ENCODE measurements around the gene PPARG. TPM values are rescaled to one million over a fixed set of nuclear protein-coding genes. Genes with fewer than 3 reads are reported as not detected.

Gene PPARG
- total RNA-seq, 1 experiment from 2014 or later = 71.6 TPM

GRCh38 chr3:12443781-12444522 lies 155.1 kb downstream of the PPARG start:
- peak overlapping the region; percentile 36 to 47 for H3K4me3 ChIP-seq (replicated peaks in 1 of 2; ENCODE audit: low read depth in 1 of 2, low read length in 2 of 2)
- H3K9ac ChIP-seq (ENCODE audit: low read length) = peak overlapping the region; percentile 70
- no peaks in the 10 kb centered on the region for H3K9me2 ChIP-seq (ENCODE audit: insufficient read depth)
- ATAC-seq (no peak), DNase-seq (ENCODE audit: low read depth, low spot score) (no peak)
- TF ChIP-seq SRF (IDR thresholded peaks at IDR 0.05; ENCODE audit: low read depth) (no peak), MAX (IDR thresholded peaks at IDR 0.05) (no peak), CTCF (IDR thresholded peaks at IDR 0.05 in 2 of 3, conservative IDR thresholded peaks at IDR 0.05 in 1 of 3; ENCODE audit: borderline replicate concordance in 1 of 3, insufficient read depth in 1 of 3, low read depth in 2 of 3, low read length in 2 of 3) (no peak), POLR2A (IDR thresholded peaks at IDR 0.05; ENCODE audit: borderline replicate concordance, extremely low read depth, insufficient read depth, insufficient read length) (no peak), ZNF274 (IDR thresholded peaks at IDR 0.05; ENCODE audit: low read depth, low read length) (no peak), CEBPB (IDR thresholded peaks at IDR 0.05; ENCODE audit: low read depth) (no peak), EGR1 (IDR thresholded peaks at IDR 0.05; ENCODE audit: low read depth) (no peak), ZBTB33 (IDR thresholded peaks at IDR 0.05; ENCODE audit: extremely low read depth, insufficient replicate concordance, low read length) (no peak), ELF1 (IDR thresholded peaks at IDR 0.05; ENCODE audit: borderline replicate concordance, low read depth) (no peak), YY1 (IDR thresholded peaks at IDR 0.05; ENCODE audit: extremely low read depth, insufficient replicate concordance, low read depth, low read length) (no peak), ATF3 (IDR thresholded peaks at IDR 0.05) (no peak), CBX3 (IDR thresholded peaks at IDR 0.05; ENCODE audit: low read depth) (no peak), POLR2AphosphoS5 (IDR thresholded peaks at IDR 0.05; ENCODE audit: low read depth, low read length) (no peak), TCF7L2 (IDR thresholded peaks at IDR 0.05; ENCODE audit: borderline replicate concordance, extremely low read depth, insufficient read depth, insufficient read length) (no peak), SP1 (IDR thresholded peaks at IDR 0.05; ENCODE audit: low read depth) (no peak), RAD21 (IDR thresholded peaks at IDR 0.05; ENCODE audit: low read depth) (no peak), FOSL1 (IDR thresholded peaks at IDR 0.05; ENCODE audit: low read depth) (no peak)
- no peaks in the 10 kb centered on the region for H3K36me3 ChIP-seq (ENCODE audit: control insufficient read depth in 1 of 2, insufficient read depth in 2 of 2, low read length in 2 of 2)
- peak overlapping the region; percentile 83 for H3K4me2 ChIP-seq (ENCODE audit: low read length)
- intact Hi-C loops (cut with micrococcal nuclease) = loop anchor here (1.0 kb wide), 1 partner anchor 27 kb away; no protein-coding TSS in a partner anchor
- ChIA-PET CTCF (no interaction called here), POLR2A (no interaction called here), RAD21 (ENCODE audit: low non-redundant PET in 1 of 2, low total read pairs in 2 of 2, uncharacterized antibody in 2 of 2, unreplicated experiment in 2 of 2) (no interaction called here)
- H2AFZ ChIP-seq (ENCODE audit: low read depth, low read length, poor library complexity, severe bottlenecking) = peak overlapping the region; percentile 29
- no peaks in the 10 kb centered on the region for H3K9me3 ChIP-seq (ENCODE audit: control insufficient read depth in 1 of 2, insufficient read depth in 1 of 2, low read depth in 1 of 2, low read length in 2 of 2)
- BruUV-seq (replicated peaks) = no TSS peak
- peak overlapping the region; percentile 89 for H3K27ac ChIP-seq (ENCODE audit: low read depth, low read length)
- H3K4me1 ChIP-seq (ENCODE audit: control insufficient read depth in 1 of 2, insufficient read depth in 2 of 2, low read length in 2 of 2) = peaks cover 30 to 66% of the 10 kb centered on the region in 2 experiments
- no peaks in the 10 kb centered on the region for H3K27me3 ChIP-seq (ENCODE audit: insufficient read depth, low read length)
- H3K79me2 ChIP-seq (ENCODE audit: insufficient read depth, low read length) = no peaks in the 10 kb centered on the region
- no peaks in the 10 kb centered on the region for H4K20me1 ChIP-seq (ENCODE audit: insufficient read depth)
